Breast epithelium (tissue), 3 donors: Measurements from ENCODE around the gene RALGPS1.

Source experiments
- CTCF ChIP-seq, 3 donors: fragments of 450-650 bp; IDR thresholded peaks; one replicate each; pipeline ENCODE4 v1.5.1; 2016 to 2017; ENCODE audit warnings: antibody characterized with exemption in 3 of 3, mild to moderate bottlenecking in 3 of 3, moderate library complexity in 3 of 3
- POLR2A ChIP-seq: fragments of 450-650 bp; IDR thresholded peaks from one replicate; pipeline ENCODE4 v1.6.1; 2016; ENCODE audit warnings: antibody characterized with exemption, mild to moderate bottlenecking, moderate library complexity
- POLR2AphosphoS5 ChIP-seq, 3 donors: sonication (generic); formaldehyde crosslinking; IDR thresholded peaks; one replicate each; pipeline ENCODE4 v1.6.1; 2017; ENCODE audit warnings: antibody characterized with exemption in 3 of 3

GRCh38 chr9:127067603-127068220, 153.1 kb downstream of the RALGPS1 start:
- TF ChIP-seq POLR2AphosphoS5 (IDR thresholded peaks at IDR 0.05) (no peak), CTCF (IDR thresholded peaks at IDR 0.05) (no peak), POLR2A (no peak)
